GM23338 (cell line): ENCODE results near the gene GNG7. TPM values are rescaled to one million over a fixed set of nuclear protein-coding genes. Genes with fewer than 3 reads are reported as not detected.

Experiments
- ATAC-seq: fragments of 200-7000 bp; cut with Tn5 transposase; 3 replicates; pipeline ENCODE4 v1.9.1; 2020
- DNase-seq: peaks from one replicate; pipeline ENCODE4 v3.0.0-alpha.2; 2015; ENCODE audit warnings: low spot score
- H2AFZ ChIP-seq: fragments of 200-600 bp; sonication (generic); 2 replicates; pipeline ENCODE4 v1.8.0; 2016; ENCODE audit warnings: antibody characterized with exemption, mild to moderate bottlenecking, moderate library complexity
- H3F3A ChIP-seq: fragments of 200-600 bp; sonication (generic); replicated peaks from 2 replicates; pipeline ENCODE4 v1.8.0; 2017; ENCODE audit warnings: antibody characterized with exemption, mixed run types, low read depth
- H3K27ac ChIP-seq: fragments of 200-600 bp; sonication (generic); 2 replicates; pipeline ENCODE4 v1.6.1; 2016; ENCODE audit warnings: low read depth
- H3K27me3 ChIP-seq: fragments of 200-600 bp; sonication (generic); 2 replicates; pipeline ENCODE4 v1.8.0; 2016; ENCODE audit warnings: mild to moderate bottlenecking, mixed run types, moderate library complexity; ENCODE audit not compliant: insufficient read depth
- H3K36me3 ChIP-seq: fragments of 200-600 bp; sonication (generic); 2 replicates; pipeline ENCODE4 v1.8.0; 2016; ENCODE audit warnings: mild to moderate bottlenecking; ENCODE audit not compliant: insufficient read depth
- H3K4me1 ChIP-seq: fragments of 200-600 bp; sonication (generic); 2 replicates; pipeline ENCODE4 v1.8.0; 2016; ENCODE audit warnings: mild to moderate bottlenecking, moderate library complexity; ENCODE audit not compliant: insufficient read depth
- H3K4me2 ChIP-seq: fragments of 200-600 bp; sonication (generic); 2 replicates; pipeline ENCODE4 v1.7.1; 2017; ENCODE audit warnings: mixed run types
- H3K4me3 ChIP-seq: fragments of 200-600 bp; sonication (generic); 2 replicates; pipeline ENCODE4 v1.6.1; 2016; ENCODE audit warnings: mixed run types
- H3K79me2 ChIP-seq: fragments of 200-600 bp; sonication (generic); replicated peaks from 2 replicates; pipeline ENCODE4 v1.8.0; 2017; ENCODE audit warnings: mild to moderate bottlenecking; ENCODE audit not compliant: insufficient read depth
- H3K9me2 ChIP-seq: fragments of 200-600 bp; sonication (generic); 2 replicates; pipeline ENCODE4 v1.8.0; 2017; ENCODE audit not compliant: insufficient read depth
- H4K20me1 ChIP-seq: fragments of 200-600 bp; sonication (generic); replicated peaks from 2 replicates; pipeline ENCODE4 v1.8.0; 2017; ENCODE audit warnings: mild to moderate bottlenecking; ENCODE audit not compliant: insufficient read depth
- H3K27ac Mint-ChIP-seq: 2 replicates; pipeline ENCODE4 v1.8.0; 2020; ENCODE audit warnings: inconsistent platforms, mild to moderate bottlenecking, moderate library complexity, mixed read lengths
- H3K27me3 Mint-ChIP-seq: 3 replicates; pipeline ENCODE4 v1.8.0; 2022; ENCODE audit warnings: low read depth, mild to moderate bottlenecking, moderate library complexity, mixed read lengths, inconsistent platforms; ENCODE audit not compliant: insufficient read depth, poor library complexity
- H3K36me3 Mint-ChIP-seq: 3 replicates; pipeline ENCODE4 v1.8.0; 2021; ENCODE audit warnings: low read depth, mild to moderate bottlenecking, inconsistent platforms, moderate library complexity, mixed read lengths
- H3K4me1 Mint-ChIP-seq: 3 replicates; pipeline ENCODE4 v1.8.0; 2020; ENCODE audit warnings: mild to moderate bottlenecking, inconsistent platforms, mixed read lengths
- H3K4me3 Mint-ChIP-seq: 3 replicates; pipeline ENCODE4 v1.8.0; 2021; ENCODE audit warnings: moderate library complexity, mild to moderate bottlenecking, inconsistent platforms, mixed read lengths
- H3K9me3 Mint-ChIP-seq: 3 replicates; pipeline ENCODE4 v1.8.0; 2020; ENCODE audit warnings: moderate library complexity, mild to moderate bottlenecking, inconsistent platforms, mixed read lengths
- REST ChIP-seq: IDR thresholded peaks from one replicate; pipeline ENCODE4 v1.6.1; 2018; ENCODE audit warnings: antibody characterized with exemption; ENCODE audit not compliant: unreplicated experiment
- ZNF114 ChIP-seq: fragments of 250-450 bp; sonication (Bioruptor Pico); IDR thresholded peaks from 2 replicates; pipeline ENCODE4 v1.5.0; 2020; ENCODE audit warnings: mild to moderate bottlenecking, moderate library complexity
- ZNF462 ChIP-seq: fragments of 250-450 bp; sonication (Bioruptor Pico); IDR thresholded peaks from 2 replicates; pipeline ENCODE4 v1.5.0; 2020; ENCODE audit warnings: mild to moderate bottlenecking, moderate library complexity
- polyA plus RNA-seq: library from polyadenylated mRNA; unstranded; fragments of >200 nt; fragmentation: Nextera tagmentation; extraction: Ambion mirVana; gene quantifications from 2 replicates; pipeline ENCODE4 v1.2.1, GENCODE V29; 2016
- total RNA-seq: library from RNA; depleted of rRNA; stranded (reverse); fragments of >200 nt; shearing (Covaris generic); gene quantifications from 2 replicates; pipeline ENCODE4 v1.2.3, GENCODE V29; 2014

GNG7 gene
- total and polyA plus RNA-seq, 2 experiments from 2014 or later = 5.1 to 5.4 TPM

GRCh38 chr19:2569596-2570465, 132.7 kb downstream of the GNG7 start:
- Mint-ChIP-seq H3K27ac (no peak overlapping the region), H3K36me3 (no peaks in the 10 kb centered on the region), H3K27me3 (peaks cover 13% of the 10 kb centered on the region), H3K9me3 (peaks cover 7% of the 10 kb centered on the region), H3K4me1 (no peaks in the 10 kb centered on the region; the same call in 2 of the 3 replicates), H3K4me3 (no peak overlapping the region; the same call in 2 of the 3 replicates)
- Histone ChIP-seq H3F3A (peaks cover 14% of the 10 kb centered on the region; the same call in 1 of the 2 replicates), H2AFZ (no peak overlapping the region), H3K27ac (no peak overlapping the region), H3K4me2 (no peak overlapping the region), H3K27me3 (no peaks in the 10 kb centered on the region), H4K20me1 (no peaks in the 10 kb centered on the region), H3K4me1 (no peaks in the 10 kb centered on the region), H3K9me2 (peaks cover 4% of the 10 kb centered on the region; the same call in 1 of the 2 replicates), H3K4me3 (no peak overlapping the region), H3K79me2 (no peaks in the 10 kb centered on the region), H3K36me3 (no peaks in the 10 kb centered on the region)
- ATAC-seq (no peak), DNase-seq (no peak)
- no peak for TF ChIP-seq ZNF462 (CRISPR knock-in tag)
- no peak for TF ChIP-seq ZNF114
- no peak for TF ChIP-seq REST
